ENCODE data around the gene SLC22A17.

Gene SLC22A17

GRCh38 chr14:23364164-23365035 is 11.7 kb upstream of the SLC22A17 start:
- in situ Hi-C loops (cut with HindIII; ENCODE audit: low sequenced_read_pairs) = no loop called here

- in situ Hi-C loops (cut with HindIII; ENCODE audit: low sequenced_read_pairs) = no loop called here
Observed at GRCh38 chr14:23362200-23362599, 9.5 kb upstream of the SLC22A17 start.

DNA sequence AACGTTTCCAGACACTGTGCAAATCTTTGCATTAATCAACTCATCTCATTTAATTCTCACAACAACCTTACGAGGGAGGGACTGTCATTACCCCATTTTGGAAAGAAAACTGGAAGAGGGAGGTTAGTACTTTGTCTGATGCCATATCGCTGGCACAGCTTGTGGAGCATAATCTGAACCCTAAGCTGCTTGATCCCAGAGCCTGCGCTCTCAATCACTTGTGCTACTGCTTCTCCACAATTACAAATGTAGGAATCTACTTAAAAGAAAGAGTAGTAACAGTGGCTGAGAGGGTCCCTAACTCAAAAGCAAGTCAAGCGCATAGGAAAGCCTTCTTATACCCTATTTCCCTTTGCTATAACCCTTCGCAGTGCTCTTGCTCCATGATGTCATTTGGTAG is 9.1 kb upstream of the SLC22A17 start:
- in situ Hi-C loops (cut with HindIII; ENCODE audit: low sequenced_read_pairs) = no loop called here

DNA sequence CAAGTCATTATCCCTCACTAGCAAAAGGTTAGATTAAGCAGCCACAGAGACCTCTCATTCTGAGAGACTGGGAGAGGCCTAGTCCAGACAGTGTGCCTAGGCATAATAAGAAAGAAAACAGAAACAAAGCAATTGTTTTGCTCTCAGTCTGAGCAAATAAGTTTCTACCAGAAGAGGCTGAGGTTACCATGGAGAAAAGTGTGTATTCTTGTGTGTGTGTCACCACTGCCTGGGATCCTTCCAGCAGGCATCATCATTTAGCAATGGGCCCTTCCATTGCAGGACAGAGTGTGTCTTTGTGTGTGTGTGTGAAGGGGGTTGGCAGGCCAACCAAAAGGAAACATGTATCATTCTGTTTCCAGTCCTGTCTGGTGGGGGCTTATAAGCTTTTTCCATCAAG is 8.6 kb upstream of the SLC22A17 start:
- in situ Hi-C loops (cut with HindIII; ENCODE audit: low sequenced_read_pairs) = no loop called here

DNA sequence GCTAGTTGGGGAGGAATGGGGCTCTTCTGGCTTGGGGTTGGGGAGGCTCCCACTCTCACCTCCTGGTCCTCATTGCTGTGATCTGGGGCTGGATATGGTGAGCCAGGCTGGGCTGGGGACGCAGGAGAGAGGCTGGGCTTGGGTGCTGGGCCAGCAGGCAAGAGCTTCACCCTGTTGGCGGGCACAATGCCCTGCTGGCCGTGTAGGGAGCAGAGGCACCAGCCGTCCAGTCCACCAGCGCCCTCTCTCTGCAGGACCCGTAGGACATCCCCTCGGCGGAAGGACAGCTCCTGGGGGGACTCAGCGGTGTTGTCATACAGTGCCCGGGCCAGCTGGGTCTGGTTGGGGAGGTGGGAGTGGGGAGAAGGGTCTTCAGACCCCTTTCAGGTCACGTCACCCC is 7.8 kb upstream of the SLC22A17 start:
- in situ Hi-C loops (cut with HindIII; ENCODE audit: low sequenced_read_pairs) = no loop called here

DNA sequence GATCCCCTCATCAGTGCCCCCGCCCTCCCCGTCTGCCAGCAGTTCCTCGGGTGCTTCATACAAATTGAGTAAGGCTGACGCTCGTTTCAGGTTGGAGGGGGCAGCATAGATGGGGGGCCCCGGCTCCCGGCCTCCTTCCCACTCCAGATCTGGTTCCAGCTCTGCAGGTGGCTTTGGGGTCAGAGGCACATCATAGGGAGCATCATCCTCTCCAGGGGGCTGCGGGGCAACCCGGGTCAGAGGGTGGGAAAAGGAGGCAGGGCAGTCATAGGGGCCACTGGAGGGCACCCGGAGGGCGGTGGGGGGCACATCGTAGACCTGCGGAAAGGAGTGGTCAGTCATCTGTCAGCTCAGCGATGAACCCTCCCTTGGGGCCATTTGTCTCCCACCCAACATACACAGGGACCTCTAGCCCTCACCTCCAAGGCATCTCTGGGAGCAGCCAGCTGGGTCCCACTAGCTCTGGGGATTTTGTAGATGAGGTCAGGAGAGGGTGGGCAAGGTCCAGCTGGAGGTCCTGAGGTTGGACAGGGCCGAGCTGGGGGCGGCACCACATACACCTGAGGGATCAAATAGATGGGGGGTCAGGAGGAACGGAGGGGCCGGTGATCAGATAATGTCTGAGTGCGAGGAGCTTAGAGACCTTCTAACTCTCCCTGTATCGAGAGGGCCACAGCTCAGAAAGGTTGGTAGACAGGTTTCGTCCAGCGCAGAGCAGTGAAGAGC is 7.2 kb upstream of the SLC22A17 start:
- in situ Hi-C loops (cut with HindIII; ENCODE audit: low sequenced_read_pairs) = no loop called here

DNA sequence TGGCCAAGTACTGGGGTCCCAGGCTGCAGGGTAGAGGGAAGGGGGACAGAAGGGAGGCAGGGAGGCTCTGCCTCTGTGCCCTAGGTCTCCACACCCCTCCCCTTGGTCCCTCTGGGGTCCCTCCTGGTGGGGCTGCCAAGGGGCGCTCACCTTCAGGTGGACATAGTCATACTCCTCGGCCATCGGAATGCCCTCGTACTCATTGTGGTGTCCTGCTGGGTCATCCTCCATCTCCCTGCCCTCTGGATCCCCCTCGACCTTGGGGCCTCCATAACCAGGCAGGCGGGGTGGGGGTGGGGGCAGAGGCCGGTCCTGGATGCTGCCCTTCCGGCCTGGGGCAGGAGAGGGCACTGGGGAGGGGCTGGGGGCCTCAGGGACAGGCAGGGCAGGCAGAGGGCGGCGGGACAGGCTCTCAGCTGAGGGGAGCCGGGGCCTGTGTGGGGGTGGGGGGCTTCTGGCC is 6.5 kb upstream of the SLC22A17 start:
- in situ Hi-C loops (cut with HindIII; ENCODE audit: low sequenced_read_pairs) = no loop called here

DNA sequence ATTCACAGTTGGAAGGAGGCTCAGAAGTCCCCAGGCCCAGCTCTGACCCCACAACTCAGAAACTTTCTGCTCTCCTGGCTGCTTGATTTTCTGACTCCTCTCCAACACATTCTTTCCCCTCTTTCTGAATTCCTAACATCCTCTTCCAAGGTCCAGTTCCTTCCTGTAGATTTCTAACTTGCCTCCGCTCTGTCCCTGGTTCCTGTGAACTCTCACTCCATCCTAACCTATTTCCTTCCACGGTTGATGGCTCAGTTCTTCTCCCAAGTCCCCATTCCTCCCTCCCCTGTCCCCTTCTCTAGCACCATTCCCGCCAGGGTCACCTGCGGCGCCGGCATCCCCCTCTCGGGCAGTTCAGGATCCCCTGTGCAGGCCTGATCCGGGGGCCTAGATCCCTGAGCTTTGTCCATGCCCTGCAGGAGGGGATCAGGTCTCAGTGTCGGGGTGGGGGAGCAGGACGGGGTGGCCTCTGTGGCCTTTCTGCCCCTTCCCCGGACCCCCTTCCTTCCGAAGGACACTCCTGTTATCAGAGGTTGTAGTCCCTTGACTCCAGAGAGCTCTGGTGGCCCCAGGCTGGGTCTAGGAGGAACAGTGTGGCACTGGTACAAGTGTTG is 6.0 kb upstream of the SLC22A17 start:
- in situ Hi-C loops (cut with HindIII; ENCODE audit: low sequenced_read_pairs) = no loop called here

DNA sequence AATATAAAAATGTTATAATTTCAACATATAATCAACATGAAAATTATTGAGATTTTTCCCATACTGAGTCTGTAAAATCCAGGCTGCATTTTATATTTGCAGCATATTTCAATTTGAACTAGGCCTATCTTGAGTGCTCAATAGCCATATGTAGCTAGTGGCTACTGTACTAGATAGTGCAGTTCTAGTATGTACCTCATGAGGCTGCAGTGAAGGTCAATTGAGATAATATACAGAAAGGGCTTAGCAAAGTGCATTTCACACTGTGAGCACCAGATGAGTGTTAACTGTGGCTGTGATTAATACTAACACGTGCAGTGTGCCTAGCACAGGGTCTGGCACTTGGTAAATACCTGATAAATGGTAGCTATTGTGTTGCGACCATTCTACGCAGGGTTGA is 5.4 kb upstream of the SLC22A17 start:
- in situ Hi-C loops (cut with HindIII; ENCODE audit: low sequenced_read_pairs) = no loop called here

DNA sequence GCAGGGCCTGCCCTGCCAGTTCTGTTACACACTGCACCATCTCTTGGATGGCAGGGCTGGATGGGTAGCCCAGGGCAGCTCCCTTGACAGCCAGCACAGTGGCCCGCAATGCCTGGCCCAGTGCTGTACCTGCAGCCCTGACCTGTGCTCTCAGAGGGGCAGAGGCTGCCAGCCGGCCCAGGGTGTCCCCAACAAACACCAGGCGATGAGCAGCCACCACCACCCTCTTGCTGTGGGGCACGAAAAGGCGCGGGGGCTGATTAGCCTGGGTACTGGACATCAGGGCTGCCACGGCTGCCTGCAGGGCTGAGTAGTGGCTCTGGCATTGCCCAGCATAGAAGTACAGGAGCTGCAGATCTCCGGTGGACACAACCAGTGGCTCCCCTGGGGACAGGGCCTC is 4.6 kb upstream of the SLC22A17 start:
- in situ Hi-C loops (cut with HindIII; ENCODE audit: low sequenced_read_pairs) = no loop called here

DNA sequence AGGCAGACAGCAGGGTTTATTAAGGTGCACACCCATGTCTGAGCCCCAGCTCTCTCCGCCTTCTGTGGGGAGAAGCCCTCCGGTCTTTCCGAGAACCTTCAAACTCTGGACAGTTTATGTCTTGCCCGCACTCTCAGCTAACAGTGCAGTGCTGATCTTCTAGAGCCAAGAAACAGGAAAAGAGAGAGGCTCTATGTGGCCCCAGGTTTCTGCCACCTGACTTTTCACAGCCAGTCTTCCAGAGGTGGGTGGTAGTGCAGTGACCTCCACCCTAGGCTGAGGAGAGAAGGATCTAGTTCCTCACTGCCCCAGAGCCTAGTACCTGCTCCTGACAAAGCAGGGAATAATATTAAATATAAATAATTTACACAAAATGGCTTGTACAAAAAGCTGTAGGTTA is 4.0 kb upstream of the SLC22A17 start:
- in situ Hi-C loops (cut with HindIII; ENCODE audit: low sequenced_read_pairs) = no loop called here

- in situ Hi-C loops (cut with HindIII; ENCODE audit: low sequenced_read_pairs) = no loop called here
Observed at GRCh38 chr14:23355871-23356435, 3.3 kb upstream of the SLC22A17 start.

GRCh38 chr14:23354990-23355389 is 2.3 kb upstream of the SLC22A17 start:
- in situ Hi-C loops (cut with HindIII; ENCODE audit: low sequenced_read_pairs) = no loop called here

DNA sequence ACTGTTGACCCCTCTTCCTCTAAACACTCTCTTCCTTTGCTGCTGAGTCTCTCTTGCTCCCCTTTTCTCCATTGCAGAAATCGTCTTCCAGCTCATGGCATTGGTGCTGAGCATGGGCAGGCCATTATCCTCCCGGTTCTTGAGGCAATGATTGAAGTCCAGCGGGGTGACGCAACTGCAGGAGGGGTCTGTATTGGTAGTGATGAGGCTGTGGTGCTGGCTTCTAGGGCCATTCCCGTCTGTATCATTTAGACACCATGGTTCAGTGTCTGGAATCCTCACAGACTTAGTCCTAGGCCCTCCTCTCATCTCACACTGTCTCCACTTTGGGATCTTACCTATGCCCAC is 720 bp upstream of the SLC22A17 start:
- in situ Hi-C loops (cut with HindIII; ENCODE audit: low sequenced_read_pairs) = no loop called here

DNA sequence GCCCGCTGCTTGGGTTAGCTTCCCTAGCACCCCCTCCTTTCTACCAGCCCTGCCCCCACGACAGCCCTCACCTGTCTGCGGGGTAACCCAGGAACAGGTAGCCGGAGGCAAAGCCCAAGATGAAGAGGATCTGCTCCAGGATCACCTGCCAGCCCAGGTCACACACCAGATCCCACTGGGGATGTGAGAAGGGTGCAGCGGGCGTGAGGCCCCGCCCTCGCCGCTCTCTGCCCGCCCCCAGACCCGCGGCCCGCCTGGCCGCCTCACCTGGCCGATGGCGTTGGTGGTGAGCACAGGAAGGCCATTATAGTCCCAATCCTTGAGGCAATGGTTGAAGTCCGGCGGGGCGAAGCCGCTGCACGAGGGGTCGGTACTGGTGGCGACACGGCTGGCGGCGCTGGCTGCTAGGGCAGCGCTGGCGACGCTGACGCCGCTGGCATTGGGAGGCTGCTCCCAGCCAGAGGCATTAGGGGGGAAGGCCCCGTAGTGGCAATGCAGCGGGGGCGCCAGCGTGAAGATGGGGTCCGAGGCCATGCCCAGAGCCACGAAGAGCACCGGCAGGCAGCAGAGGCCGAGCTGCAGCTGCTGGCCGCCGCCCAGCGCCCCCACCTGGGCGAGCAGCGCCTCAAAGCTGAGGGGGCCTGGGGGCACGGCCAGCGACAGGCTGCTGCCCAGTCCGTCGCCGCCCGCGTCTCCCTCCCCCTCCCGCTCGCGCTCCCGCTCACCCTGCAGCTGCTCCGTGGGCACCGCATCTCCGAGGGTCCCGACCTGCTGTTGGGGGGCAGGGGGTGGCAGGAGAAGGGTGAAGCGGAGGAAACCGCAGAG is 794 bp downstream of the SLC22A17 start:
- in situ Hi-C loops (cut with HindIII; ENCODE audit: low sequenced_read_pairs) = no loop called here

DNA sequence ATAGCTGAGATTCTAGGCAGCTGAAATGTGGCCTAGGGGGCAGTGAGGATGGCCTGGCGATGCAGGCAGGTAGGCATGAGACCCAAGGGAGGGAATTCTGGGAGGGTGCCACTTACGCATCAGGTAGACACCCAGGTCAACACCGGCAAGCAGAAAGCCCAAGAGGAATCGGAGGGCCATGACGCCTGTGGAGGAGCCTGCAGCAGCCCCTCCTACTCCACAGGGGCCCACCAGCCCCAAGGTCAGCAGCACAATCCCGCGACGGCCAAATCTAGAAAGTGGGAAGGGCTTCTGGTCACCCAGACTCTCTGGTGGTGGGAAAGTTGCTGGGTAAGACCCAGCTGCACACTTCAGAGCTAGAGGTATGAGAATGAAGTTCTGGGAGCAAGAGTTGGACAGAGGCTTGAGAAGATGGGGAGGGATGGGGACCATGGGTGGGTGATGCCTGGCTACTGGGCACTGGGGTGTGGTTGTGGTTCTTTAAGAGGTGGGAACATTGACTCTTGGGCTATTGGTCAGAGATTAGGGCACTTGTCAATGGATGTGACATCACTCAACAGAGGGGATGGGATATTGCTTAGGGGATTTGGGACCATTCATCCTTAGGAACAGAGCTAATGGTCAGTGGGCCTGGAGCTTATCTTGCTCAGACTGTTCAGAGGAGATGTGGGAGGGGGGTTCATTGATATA is 3.4 kb downstream of the SLC22A17 start:
- in situ Hi-C loops (cut with HindIII; ENCODE audit: low sequenced_read_pairs) = no loop called here

DNA sequence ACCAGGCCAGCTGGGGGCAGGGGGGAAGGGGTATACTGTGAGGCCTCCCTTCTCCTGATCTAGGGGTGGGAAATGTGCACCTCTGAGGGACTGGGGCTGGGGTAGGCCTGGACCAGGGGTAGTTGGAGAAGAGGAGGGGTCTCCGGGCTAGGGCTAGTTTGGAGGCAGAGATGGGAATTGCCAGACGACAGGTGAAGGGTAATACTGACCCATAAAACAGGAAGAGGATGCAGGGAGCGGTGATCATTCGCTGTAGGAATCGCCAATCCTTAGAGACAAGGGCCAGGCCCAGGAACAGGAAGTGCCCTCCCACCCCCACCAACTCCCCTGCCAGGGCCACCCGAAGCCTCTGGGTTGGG is 4.4 kb downstream of the SLC22A17 start:
- in situ Hi-C loops (cut with HindIII; ENCODE audit: low sequenced_read_pairs) = no loop called here

GRCh38 chr14:23347406-23348296 is 5.0 kb downstream of the SLC22A17 start:
- in situ Hi-C loops (cut with HindIII; ENCODE audit: low sequenced_read_pairs) = no loop called here

DNA sequence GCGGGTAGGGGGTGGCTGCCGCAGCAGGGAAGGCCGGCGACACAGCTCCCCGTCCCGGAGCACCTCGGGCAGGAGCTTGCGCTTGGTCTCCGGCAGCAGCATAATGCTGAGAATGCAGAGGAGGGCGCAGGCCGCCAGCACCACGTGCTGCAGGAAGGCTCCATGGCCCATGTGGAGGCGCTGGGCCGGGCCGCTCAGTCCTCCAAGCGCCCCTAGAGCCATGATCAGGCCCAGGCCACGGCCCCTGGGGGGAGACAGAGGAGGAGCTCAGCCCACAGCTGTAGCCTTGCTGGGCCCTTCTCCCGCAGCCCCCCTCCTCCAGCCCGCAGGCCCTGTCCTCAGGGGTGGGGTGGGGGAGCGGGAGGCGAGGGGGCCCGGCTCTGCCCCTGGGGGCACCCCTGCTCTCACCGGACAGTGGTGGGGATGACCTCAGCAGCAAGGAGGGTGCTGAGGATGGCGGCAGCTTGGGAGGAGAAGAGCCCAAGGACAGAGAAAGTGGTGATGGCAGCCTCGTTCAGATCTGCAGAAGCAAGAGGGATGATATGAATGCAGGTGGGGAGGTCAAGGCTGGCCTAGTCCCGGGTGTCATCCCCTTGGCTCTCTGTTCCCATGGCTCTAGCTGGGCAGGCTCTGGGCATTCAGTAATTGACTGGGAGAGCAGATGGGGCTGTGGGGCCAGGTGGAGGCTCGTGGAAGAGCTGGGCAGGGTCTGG is 5.8 kb downstream of the SLC22A17 start:
- in situ Hi-C loops (cut with HindIII; ENCODE audit: low sequenced_read_pairs) = no loop called here

All from DLD1 (cell line).